Measurements from ENCODE around the gene TRIM9. TPM values are rescaled to one million over a fixed set of nuclear protein-coding genes. Genes with fewer than 3 reads are reported as not detected.

TRIM9 gene
- total and polyA plus RNA-seq, 2 experiments from 2014 or later: 2.3 to 4.1 TPM

DNA sequence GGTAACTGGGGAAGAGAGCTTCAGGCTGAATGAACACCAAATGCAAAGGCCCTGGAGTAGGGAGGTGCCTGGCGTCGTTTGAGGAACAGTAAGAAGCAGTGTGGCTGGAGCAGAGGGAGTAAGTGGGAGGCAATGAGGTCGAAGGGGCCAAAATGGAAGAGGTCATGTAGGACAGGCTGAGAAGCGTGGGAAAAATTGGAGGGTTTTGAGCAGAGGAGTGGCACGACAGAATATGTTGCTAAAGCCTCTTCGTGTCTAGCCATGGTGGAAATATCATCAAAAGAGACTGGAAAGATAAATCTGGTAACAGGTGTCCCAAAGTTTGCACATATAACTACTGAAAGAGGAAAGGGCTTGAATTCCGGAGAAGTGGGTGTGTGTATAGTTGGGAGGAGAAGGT lies 1.9 kb downstream of the TRIM9 start:
- Histone ChIP-seq H3K27me3 (peaks cover 36% of the 10 kb centered on the region), H3K4me3 (no peak overlapping the region)
- TF ChIP-seq, protein P1, sequence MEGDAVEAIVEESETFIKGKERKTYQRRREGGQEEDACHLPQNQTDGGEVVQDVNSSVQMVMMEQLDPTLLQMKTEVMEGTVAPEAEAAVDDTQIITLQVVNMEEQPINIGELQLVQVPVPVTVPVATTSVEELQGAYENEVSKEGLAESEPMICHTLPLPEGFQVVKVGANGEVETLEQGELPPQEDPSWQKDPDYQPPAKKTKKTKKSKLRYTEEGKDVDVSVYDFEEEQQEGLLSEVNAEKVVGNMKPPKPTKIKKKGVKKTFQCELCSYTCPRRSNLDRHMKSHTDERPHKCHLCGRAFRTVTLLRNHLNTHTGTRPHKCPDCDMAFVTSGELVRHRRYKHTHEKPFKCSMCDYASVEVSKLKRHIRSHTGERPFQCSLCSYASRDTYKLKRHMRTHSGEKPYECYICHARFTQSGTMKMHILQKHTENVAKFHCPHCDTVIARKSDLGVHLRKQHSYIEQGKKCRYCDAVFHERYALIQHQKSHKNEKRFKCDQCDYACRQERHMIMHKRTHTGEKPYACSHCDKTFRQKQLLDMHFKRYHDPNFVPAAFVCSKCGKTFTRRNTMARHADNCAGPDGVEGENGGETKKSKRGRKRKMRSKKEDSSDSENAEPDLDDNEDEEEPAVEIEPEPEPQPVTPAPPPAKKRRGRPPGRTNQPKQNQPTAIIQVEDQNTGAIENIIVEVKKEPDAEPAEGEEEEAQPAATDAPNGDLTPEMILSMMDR (IDR thresholded peaks at IDR 0.05; ENCODE audit: low read depth, low read length): no peak

DNA sequence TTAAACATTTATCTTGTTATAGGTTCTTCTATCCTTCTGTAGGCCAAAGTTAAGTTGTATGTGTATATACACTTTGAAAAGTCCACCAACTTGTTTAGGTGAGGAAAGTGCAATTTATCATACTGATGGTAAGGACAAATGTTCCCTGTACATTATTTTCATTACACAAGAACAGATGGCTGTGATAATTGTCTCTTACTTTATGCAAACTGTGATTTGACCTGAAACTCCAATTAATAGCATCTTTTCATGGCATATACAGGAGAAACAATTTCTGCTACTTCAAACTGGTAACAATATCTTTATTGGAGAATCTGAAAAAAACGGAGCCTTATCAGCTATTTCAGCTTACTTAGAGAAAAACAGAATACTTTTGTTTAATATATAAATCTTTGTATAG lies 5.6 kb downstream of the TRIM9 start:
- Histone ChIP-seq H3K4me1 (ENCODE audit: low read depth) (no peaks in the 10 kb centered on the region), H3K27ac (no peak overlapping the region), H3K36me3 (no peaks in the 10 kb centered on the region), H3K4me3 (no peak overlapping the region), H3K27me3 (peaks cover 33% of the 10 kb centered on the region), H3K9me3 (ENCODE audit: low read depth) (no peaks in the 10 kb centered on the region)
- no peak for DNase-seq (ENCODE audit: low read depth in 1 of 2, low spot score in 1 of 2)
- TF ChIP-seq, protein P1 (IDR thresholded peaks at IDR 0.05; ENCODE audit: low read depth, low read length): no peak

More for the DNA sequence above, 1.9 kb downstream of the TRIM9 start:
- Histone ChIP-seq H3K9me3 (ENCODE audit: low read depth) (no peaks in the 10 kb centered on the region), H3K27ac (no peak overlapping the region), H3K4me1 (ENCODE audit: low read depth) (peaks cover 4% of the 10 kb centered on the region), H3K36me3 (no peaks in the 10 kb centered on the region)
- DNase-seq (ENCODE audit: low read depth in 1 of 2, low spot score in 1 of 2): no peak

DNA sequence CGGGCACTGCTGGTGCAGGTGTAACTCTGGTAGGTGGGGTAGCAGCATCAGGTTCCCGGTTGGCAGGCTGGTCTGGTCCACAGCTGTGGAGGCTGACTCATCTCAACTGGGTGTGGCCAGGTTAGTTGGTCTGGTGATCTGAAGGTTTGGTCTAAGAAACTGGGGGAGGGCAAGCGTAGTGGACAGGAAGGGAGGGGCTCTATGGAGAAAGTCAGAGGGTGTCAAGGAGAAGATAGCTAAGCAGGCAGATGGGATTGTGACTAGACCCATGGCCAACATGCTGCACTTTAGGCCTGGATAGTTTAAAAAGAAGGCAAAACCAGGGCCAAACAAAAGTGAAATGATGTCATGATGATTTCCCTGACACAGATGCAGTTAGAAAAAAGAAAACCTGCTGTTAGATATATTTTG lies 7.9 kb downstream of the TRIM9 start:
- no peak overlapping the region for H3K27ac ChIP-seq
- TF ChIP-seq, protein P1 (IDR thresholded peaks at IDR 0.05; ENCODE audit: low read depth, low read length): no peak
- no peak overlapping the region for H3K4me3 ChIP-seq
- peaks cover 10% of the 10 kb centered on the region for H3K27me3 ChIP-seq
- H3K36me3 ChIP-seq: no peaks in the 10 kb centered on the region
- no peaks in the 10 kb centered on the region for H3K9me3 ChIP-seq (ENCODE audit: low read depth)
- no peaks in the 10 kb centered on the region for H3K4me1 ChIP-seq (ENCODE audit: low read depth)
- no peak for DNase-seq (ENCODE audit: low read depth in 1 of 2, low spot score in 1 of 2)

- Histone ChIP-seq H3K27me3 (peaks cover under 1% of the 10 kb centered on the region), H3K4me1 (ENCODE audit: low read depth) (no peaks in the 10 kb centered on the region), H3K27ac (no peak overlapping the region), H3K9me3 (ENCODE audit: low read depth) (no peaks in the 10 kb centered on the region), H3K36me3 (no peaks in the 10 kb centered on the region), H3K4me3 (no peak overlapping the region)
- DNase-seq (ENCODE audit: low read depth in 1 of 2, low spot score in 1 of 2): no peak
- TF ChIP-seq, protein P1 (IDR thresholded peaks at IDR 0.05; ENCODE audit: low read depth, low read length): no peak
These were observed 8.9 kb downstream of the TRIM9 start for GRCh38 chr14:51086044-51086443.

DNA sequence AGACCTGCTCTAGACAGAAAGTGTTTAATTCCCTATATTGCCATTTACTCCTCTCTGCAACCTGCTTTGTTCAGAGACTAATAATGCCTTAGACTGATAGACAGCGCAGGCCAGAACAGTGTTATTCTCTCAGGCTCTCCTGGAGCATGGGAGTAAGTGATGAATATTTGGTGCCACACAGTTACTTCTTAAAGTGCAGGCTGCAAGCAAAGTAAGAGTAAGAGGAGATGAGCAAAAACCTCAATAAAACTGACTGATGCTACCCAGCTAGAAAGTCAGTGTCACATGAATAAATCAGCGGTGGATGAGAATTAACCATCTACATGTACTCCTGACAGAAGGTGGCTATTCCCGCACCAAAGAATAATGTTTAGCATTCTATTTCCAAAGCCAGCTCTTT lies 9.9 kb downstream of the TRIM9 start:
- DNase-seq (ENCODE audit: low read depth in 1 of 2, low spot score in 1 of 2): no peak
- H3K4me1 ChIP-seq (ENCODE audit: low read depth): no peaks in the 10 kb centered on the region
- no peak overlapping the region for H3K4me3 ChIP-seq
- H3K36me3 ChIP-seq: no peaks in the 10 kb centered on the region
- TF ChIP-seq, protein P1 (IDR thresholded peaks at IDR 0.05; ENCODE audit: low read depth, low read length): no peak
- H3K27ac ChIP-seq: no peak overlapping the region
- no peaks in the 10 kb centered on the region for H3K9me3 ChIP-seq (ENCODE audit: low read depth)
- H3K27me3 ChIP-seq: no peaks in the 10 kb centered on the region

DNA sequence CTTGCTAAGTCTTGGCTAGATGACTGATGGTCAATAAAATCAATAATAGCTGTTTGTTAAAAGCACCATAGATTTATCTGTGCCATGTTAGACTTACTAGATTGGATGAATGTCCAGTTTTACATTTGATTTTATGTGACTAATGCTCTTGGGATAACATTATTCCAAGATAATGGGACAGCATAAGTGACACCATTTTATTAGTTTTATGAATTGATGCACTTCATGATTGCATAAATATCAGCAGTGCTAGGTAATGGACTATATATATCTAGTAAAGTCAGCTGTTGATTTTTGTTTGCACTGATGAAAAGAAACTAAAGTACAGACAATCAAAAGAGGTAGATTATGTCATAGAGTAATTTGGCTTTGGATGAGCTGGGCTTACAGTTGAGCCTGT lies 10.4 kb downstream of the TRIM9 start:
- DNase-seq (ENCODE audit: low read depth in 1 of 2, low spot score in 1 of 2): no peak
- TF ChIP-seq, protein P1 (IDR thresholded peaks at IDR 0.05; ENCODE audit: low read depth, low read length): no peak
- H3K4me3 ChIP-seq: no peak overlapping the region

More for the DNA sequence above, 10.4 kb downstream of the TRIM9 start:
- no peaks in the 10 kb centered on the region for H3K9me3 ChIP-seq (ENCODE audit: low read depth)
- no peaks in the 10 kb centered on the region for H3K36me3 ChIP-seq
- no peak overlapping the region for H3K27ac ChIP-seq
- H3K27me3 ChIP-seq: no peaks in the 10 kb centered on the region
- H3K4me1 ChIP-seq (ENCODE audit: low read depth): no peaks in the 10 kb centered on the region

All from cardiac muscle cell (in vitro differentiated cells and primary cell).